OCI-LY1 (cell line): ENCODE results near the gene OR8B2.

Experiments
- EZH2 ChIP-seq: fragments of 200-600 bp; sonication (generic), shearing (Covaris generic); IDR thresholded peaks from 2 replicates; pipeline ENCODE4 v1.8.0; 2017; ENCODE audit warnings: borderline replicate concordance, mixed run types, mild to moderate bottlenecking, antibody characterized with exemption, low read length, moderate library complexity, mixed read lengths
- TF ChIP-seq, protein P1 (sequence below): fragments of 200-600 bp; sonication (generic), shearing (Covaris generic); IDR thresholded peaks from 2 replicates; pipeline ENCODE4 v1.5.1; 2017; ENCODE audit warnings: mild to moderate bottlenecking, antibody characterized with exemption, low read length, moderate library complexity, mixed read lengths

DNA sequence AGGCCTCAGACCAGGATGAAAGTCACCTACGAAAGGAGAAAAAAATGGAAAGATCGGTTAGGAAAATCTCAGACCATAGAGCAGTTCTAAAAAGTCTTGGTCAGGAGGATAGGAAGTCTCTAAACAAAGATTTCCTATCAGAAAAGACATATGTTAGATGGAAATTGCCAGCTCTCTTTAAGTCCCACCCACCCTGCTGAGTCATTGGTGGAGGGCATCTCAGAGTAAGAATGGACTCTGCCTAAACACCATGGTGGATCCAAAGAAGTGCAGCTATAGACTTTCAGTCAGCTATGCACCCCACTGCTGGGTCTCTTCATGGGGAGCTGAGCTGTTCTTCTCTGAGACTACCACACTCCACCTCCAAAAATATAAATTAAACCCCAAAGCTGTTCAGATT, 3.7 kb downstream of the OR8B2 start:
- TF ChIP-seq, protein P1, sequence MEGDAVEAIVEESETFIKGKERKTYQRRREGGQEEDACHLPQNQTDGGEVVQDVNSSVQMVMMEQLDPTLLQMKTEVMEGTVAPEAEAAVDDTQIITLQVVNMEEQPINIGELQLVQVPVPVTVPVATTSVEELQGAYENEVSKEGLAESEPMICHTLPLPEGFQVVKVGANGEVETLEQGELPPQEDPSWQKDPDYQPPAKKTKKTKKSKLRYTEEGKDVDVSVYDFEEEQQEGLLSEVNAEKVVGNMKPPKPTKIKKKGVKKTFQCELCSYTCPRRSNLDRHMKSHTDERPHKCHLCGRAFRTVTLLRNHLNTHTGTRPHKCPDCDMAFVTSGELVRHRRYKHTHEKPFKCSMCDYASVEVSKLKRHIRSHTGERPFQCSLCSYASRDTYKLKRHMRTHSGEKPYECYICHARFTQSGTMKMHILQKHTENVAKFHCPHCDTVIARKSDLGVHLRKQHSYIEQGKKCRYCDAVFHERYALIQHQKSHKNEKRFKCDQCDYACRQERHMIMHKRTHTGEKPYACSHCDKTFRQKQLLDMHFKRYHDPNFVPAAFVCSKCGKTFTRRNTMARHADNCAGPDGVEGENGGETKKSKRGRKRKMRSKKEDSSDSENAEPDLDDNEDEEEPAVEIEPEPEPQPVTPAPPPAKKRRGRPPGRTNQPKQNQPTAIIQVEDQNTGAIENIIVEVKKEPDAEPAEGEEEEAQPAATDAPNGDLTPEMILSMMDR, result no peak
- no peak for TF ChIP-seq EZH2
